K562 (cell line): ENCODE measurements around the gene SLC10A3. TPM values are rescaled to one million over a fixed set of nuclear protein-coding genes. Genes with fewer than 3 reads are reported as not detected.

Experiments
- ATAC-seq: fragments of 200-7000 bp; cut with Tn5 transposase; 3 replicates; pipeline ENCODE4 v1.9.1; 2020; ENCODE audit warnings: moderate library complexity
- BruUV-seq: library from RNA; stranded (reverse); fragments of 400-500 nt; replicated peaks from 2 replicates; lab custom pipeline; 2021; lab: Mats Ljungman, UMichigan
- CTCF ChIA-PET: fragments of 300-600 bp; formaldehyde crosslinking; extraction: SDS; loops from one replicate; lab custom pipeline; 2021; ENCODE audit warnings: low intra/inter-chr PET ratio; lab: Yijun Ruan, JAX
- POLR2A ChIA-PET: fragments of 300-600, 350-650 bp; sonication (Branson Sonifier 250); formaldehyde crosslinking; extraction: SDS; loops from one replicate; lab custom pipeline; 2021; ENCODE audit warnings: antibody characterized with exemption, inconsistent platforms; lab: Yijun Ruan, JAX
- DNase-seq, 4 experiments: peaks; one replicate each; pipeline versions ENCODE4 v3.0.0 to v3.0.0-alpha.2; 2011 to 2018; ENCODE audit warnings: low spot score in 3 of 4, mixed read lengths in 3 of 4; ENCODE audit errors: extremely low read depth in 1 of 4
- FAIRE-seq: peaks from 2 replicates; lab custom pipeline; 2011; peaks lifted over from hg19 to GRCh38; lab: Jason Lieb, UNC
- H2AFZ ChIP-seq: 2 replicates; pipeline ENCODE4 v1.6.0; 2011; ENCODE audit warnings: low read depth, low read length, control low read depth, inconsistent platforms
- H3K27ac ChIP-seq: fragments of 200-600 bp; 3 replicates; pipeline ENCODE4 v1.8.0; 2011; ENCODE audit warnings: low read depth, mild to moderate bottlenecking, control low read depth, inconsistent platforms, low read length, moderate library complexity, mixed read lengths; ENCODE audit errors: extremely low read depth
- H3K27me3 ChIP-seq, 2 experiments: fragments of 300-600 bp in 1 of 2; 2 replicates in 1 of 2; 3 replicates in 1 of 2; pipeline versions ENCODE4 v1.6.0 to v1.8.0; 2011; ENCODE audit warnings: inconsistent platforms in 2 of 2, low read length in 2 of 2, mild to moderate bottlenecking in 1 of 2, mixed read lengths in 1 of 2, moderate library complexity in 1 of 2; ENCODE audit not compliant: control insufficient read depth in 2 of 2, insufficient read depth in 2 of 2
- H3K36me3 ChIP-seq: fragments of 300-600 bp; 3 replicates; pipeline ENCODE4 v1.8.0; 2011; ENCODE audit warnings: mild to moderate bottlenecking, low read length, inconsistent platforms; ENCODE audit not compliant: control insufficient read depth, insufficient read depth
- H3K4me1 ChIP-seq, 2 experiments: fragments of 200-600 bp in 1 of 2; replicated peaks in 1 of 2; 2 replicates in 1 of 2; 3 replicates in 1 of 2; pipeline versions ENCODE4 v1.5.1 to v1.8.0; 2011; ENCODE audit warnings: inconsistent platforms in 2 of 2, low read length in 2 of 2, mild to moderate bottlenecking in 1 of 2, mixed read lengths in 1 of 2, moderate library complexity in 1 of 2; ENCODE audit not compliant: control insufficient read depth in 2 of 2, insufficient read depth in 2 of 2
- H3K4me2 ChIP-seq: 2 replicates; pipeline ENCODE4 v1.6.1; 2011; ENCODE audit warnings: low read length, control low read depth, inconsistent platforms, mixed read lengths; ENCODE audit not compliant: insufficient read depth
- H3K4me3 ChIP-seq: fragments of 200-600 bp; sonication (generic), shearing (Covaris generic); 2 replicates; pipeline ENCODE4 v1.5.1; 2016; ENCODE audit warnings: control low read depth, inconsistent platforms
- H3K79me2 ChIP-seq: fragments of 200-600 bp; 3 replicates; pipeline ENCODE4 v1.8.0; 2011; ENCODE audit warnings: low read length, inconsistent platforms; ENCODE audit not compliant: control insufficient read depth, insufficient read depth
- H3K9ac ChIP-seq, 2 experiments: 2 replicates each; pipeline versions ENCODE4 v1.6.0 to v1.6.1; 2011; ENCODE audit warnings: low read depth in 2 of 2, low read length in 2 of 2, control low read depth in 1 of 2, inconsistent platforms in 1 of 2, mild to moderate bottlenecking in 1 of 2, mixed read lengths in 1 of 2; ENCODE audit not compliant: insufficient read depth in 1 of 2
- H3K9me1 ChIP-seq: one replicate; pipeline ENCODE4 v1.6.0; 2011; ENCODE audit warnings: inconsistent platforms, mild to moderate bottlenecking, low read length, moderate library complexity; ENCODE audit not compliant: control insufficient read depth, insufficient read depth
- H3K9me3 ChIP-seq: replicated peaks from 2 replicates; pipeline ENCODE4 v1.5.1; 2011; ENCODE audit warnings: low read depth, low read length, inconsistent platforms; ENCODE audit not compliant: control insufficient read depth, insufficient read depth
- H4K20me1 ChIP-seq: replicated peaks from 2 replicates; pipeline ENCODE4 v1.6.1; 2011; ENCODE audit warnings: low read length, inconsistent platforms, mixed read lengths; ENCODE audit not compliant: control insufficient read depth, insufficient read depth
- CEBPB ChIP-seq: fragments of 450-650 bp; IDR thresholded peaks from 2 replicates; pipeline ENCODE4 v1.6.1; 2016; ENCODE audit warnings: missing genetic modification characterization, missing compliant biosample characterization
- CEBPG ChIP-seq, 3 experiments: fragments of 200-800 bp in 1 of 3; sonication (Bioruptor generic) in 1 of 3; sonication (generic) in 1 of 3; formaldehyde crosslinking in 1 of 3; IDR thresholded peaks in 2 of 3; conservative IDR thresholded peaks in 1 of 3; 2 replicates each; pipeline versions ENCODE4 v1.6.1 to v1.8.0; 2016 to 2022; ENCODE audit warnings: missing compliant biosample characterization in 2 of 3, missing genetic modification characterization in 2 of 3, mild to moderate bottlenecking in 1 of 3, missing genetic modification reagents in 1 of 3
- CHD1 ChIP-seq: fragments of 200-600 bp; sonication (generic); IDR thresholded peaks from one replicate; pipeline ENCODE4 v1.6.1; 2012; ENCODE audit warnings: mild to moderate bottlenecking, moderate library complexity, low read length, inconsistent platforms
- ESRRB ChIP-seq: fragments of 250-450 bp; sonication (Bioruptor Pico); IDR thresholded peaks from 2 replicates; pipeline ENCODE4 v1.5.0; 2020; ENCODE audit warnings: mild to moderate bottlenecking, moderate library complexity, borderline replicate concordance
- HDAC3 ChIP-seq: fragments of 450-650 bp; IDR thresholded peaks from 2 replicates; pipeline ENCODE4 v1.6.1; 2018; ENCODE audit warnings: borderline replicate concordance, mild to moderate bottlenecking, moderate library complexity; ENCODE audit not compliant: partially characterized antibody
- IFI16 ChIP-seq: fragments of 250-450 bp; sonication (Bioruptor Pico); IDR thresholded peaks from 2 replicates; pipeline ENCODE4 v2.1.2; 2022; ENCODE audit warnings: mild to moderate bottlenecking, inconsistent platforms
- IRF9 ChIP-seq: fragments of 450-650 bp; IDR thresholded peaks from 2 replicates; pipeline ENCODE4 v1.6.1; 2016; ENCODE audit warnings: missing biosample characterization, missing genetic modification characterization
- KAT8 ChIP-seq: fragments of 450-650 bp; IDR thresholded peaks from 2 replicates; pipeline ENCODE4 v1.6.1; 2016; ENCODE audit warnings: low read depth, mild to moderate bottlenecking
- MAFG ChIP-seq: fragments of 450-650 bp; conservative IDR thresholded peaks from 2 replicates; pipeline ENCODE4 v1.6.1; 2016; ENCODE audit warnings: missing genetic modification characterization, missing compliant biosample characterization
- MTF1 ChIP-seq: fragments of 250-450 bp; sonication (Bioruptor Pico); IDR thresholded peaks from 2 replicates; pipeline ENCODE4 v1.9.0; 2021; ENCODE audit warnings: moderate library complexity, mild to moderate bottlenecking, inconsistent platforms, borderline replicate concordance
- POLR3A ChIP-seq: IDR thresholded peaks from 2 replicates; pipeline ENCODE4 v1.6.1; 2011; ENCODE audit warnings: borderline replicate concordance, mild to moderate bottlenecking, moderate library complexity; ENCODE audit not compliant: insufficient read length, insufficient read depth; ENCODE audit errors: extremely low read depth
- PPARD ChIP-seq: fragments of 250-450 bp; sonication (Bioruptor Pico); IDR thresholded peaks from 2 replicates; pipeline ENCODE4 v1.8.0; 2022; ENCODE audit warnings: inconsistent platforms, mild to moderate bottlenecking, moderate library complexity
- SMAD2 ChIP-seq: fragments of 150-350 bp; IDR thresholded peaks from 2 replicates; pipeline ENCODE4 v1.6.1; 2014; ENCODE audit warnings: low read depth, mild to moderate bottlenecking, low read length
- ZBTB12 ChIP-seq: fragments of 250-450 bp; sonication (Bioruptor Pico); IDR thresholded peaks from 2 replicates; pipeline ENCODE4 v1.4.0; 2020
- ZC3H4 ChIP-seq: sonication (generic); formaldehyde crosslinking; IDR thresholded peaks from 2 replicates; pipeline ENCODE4 v1.9.0; 2021; ENCODE audit warnings: missing genetic modification reagents, borderline replicate concordance
- ZNF184 ChIP-seq: sonication (generic); formaldehyde crosslinking; IDR thresholded peaks from 2 replicates; pipeline ENCODE4 v1.5.0; 2020; ENCODE audit warnings: missing genetic modification reagents
- ZNF3 ChIP-seq: fragments of 250-450 bp; sonication (Bioruptor Pico); IDR thresholded peaks from 2 replicates; pipeline ENCODE4 v1.5.0; 2021; ENCODE audit warnings: mild to moderate bottlenecking, moderate library complexity
- WGBS: fragments of 100-300 bp; shearing (Covaris generic); methylation state at CpG from one replicate; pipeline ENCODE4 v1.1.6; 2016; ENCODE audit warnings: low coverage, mixed read lengths; ENCODE audit not compliant: insufficient coverage; ENCODE audit errors: missing lambda C conversion rate; 5-methylcytosine and 5-hydroxymethylcytosine counted together
- in situ Hi-C: fragments of 300-500 bp; cut with MboI; formaldehyde crosslinking; loops from 4 replicates; pipeline ENCODE4 v1.15.0; 2018; ENCODE audit warnings: inconsistent platforms, mixed read lengths
- intact Hi-C: fragments of 100-400 bp; cut with micrococcal nuclease; formaldehyde crosslinking; loops from 2 replicates; pipeline ENCODE4 v1.14.2; 2022
- polyA plus RNA-seq, 8 experiments: library from polyadenylated mRNA; depleted of rRNA in 4 of 8; stranded (reverse) in 5 of 8; unstranded in 3 of 8; fragments of >200 nt; fragmentation: Nextera tagmentation in 2 of 8; fragmentation: Illumina TruSeq in 1 of 8; extraction: Ambion mirVana in 2 of 8; extraction: Trizol in 1 of 8; gene quantifications; 2 replicates each; pipeline versions ENCODE4 v1.2.1 to v1.2.3, GENCODE V29; 2011 to 2014; ENCODE audit warnings: inconsistent platforms in 1 of 8, missing spikeins in 1 of 8
- total RNA-seq, 7 experiments: library from RNA; depleted of rRNA in 6 of 7; stranded (reverse); fragments of >200 nt in 6 of 7; fragmentation: Illumina TruSeq in 2 of 7; extraction: Trizol in 2 of 7; gene quantifications; 2 replicates each; pipeline versions ENCODE4 v1.2.1 to v1.2.3, GENCODE V29; 2011 to 2021; ENCODE audit warnings: low replicate concordance in 1 of 7

SLC10A3 gene
- total and polyA plus RNA-seq, 9 of the 15 experiments (the other 6 are each of a cell fraction or from before 2014, with no cell fraction given), result 5.2 to 30.6 (median 16.7) TPM

GRCh38 chrX:154526901-154527675, 36.7 kb upstream of the SLC10A3 start (continued):
- TF ChIP-seq POLR3A (no peak), CHD1 (no peak), PPARD (CRISPR knock-in tag) (no peak), HDAC3 (no peak), MAFG (no peak)

DNA sequence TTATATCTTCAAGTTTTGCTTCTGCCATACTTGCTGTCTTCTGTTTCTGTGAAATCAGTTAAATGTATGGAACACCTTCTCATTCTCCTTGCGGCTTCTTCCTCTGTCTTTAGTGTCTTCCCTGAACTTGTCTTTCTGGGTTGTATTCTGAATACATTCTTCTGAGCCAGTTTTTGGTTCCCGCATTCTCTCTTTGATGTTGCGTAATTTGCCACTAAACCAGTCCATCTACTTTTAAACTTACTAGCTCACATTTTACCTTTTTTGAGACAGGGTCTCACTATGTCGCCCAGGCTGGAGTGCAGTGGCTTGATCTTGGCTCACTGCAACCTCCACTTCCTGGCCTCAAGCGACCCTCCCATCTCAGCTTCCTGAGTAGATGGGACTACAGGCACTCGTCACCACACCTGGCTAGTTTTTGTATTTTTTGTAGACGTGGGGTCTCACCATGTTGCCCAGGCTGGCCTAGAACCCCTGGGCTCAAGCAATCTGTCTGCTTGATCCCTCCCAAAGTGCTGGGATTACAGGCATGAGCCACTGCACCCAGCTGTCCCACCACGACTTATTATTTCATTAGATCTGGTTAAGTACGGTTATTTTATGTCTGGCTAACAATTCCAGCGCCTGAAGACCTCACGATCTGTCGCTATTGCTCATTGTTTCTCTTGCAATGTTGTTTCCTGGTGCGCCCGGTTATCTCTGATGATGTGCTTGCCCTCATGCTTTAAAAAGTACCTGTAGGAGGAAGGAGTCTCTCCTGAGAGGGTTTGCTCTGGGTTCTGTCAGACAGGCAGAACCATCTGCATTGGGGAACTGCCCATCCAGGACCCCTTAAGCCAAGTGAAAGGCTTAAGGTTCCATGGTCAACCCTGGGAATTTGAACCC, 35.4 kb upstream of the SLC10A3 start:
- H3K4me2 ChIP-seq, result no peak overlapping the region
- POLR2A ChIA-PET, result interaction anchor here (1.0 kb wide), 1 partner anchor 155 kb away, joined by 3 read pairs; no protein-coding TSS in a partner anchor
- intact Hi-C loops, result loop anchor here (5.0 kb wide), 2 partner anchors 34 to 99 kb away; partner anchors contain the start of genes ATP6AP1 and SLC10A3
- TF ChIP-seq ZNF3, result no peak
- TF ChIP-seq ZNF184 (CRISPR knock-in tag), result no peak
- no peak for TF ChIP-seq ESRRB (CRISPR knock-in tag)
- no peak for TF ChIP-seq CEBPG (CRISPR knock-in tag; IDR thresholded peaks at IDR 0.05)
- peak in 1 of 2 experiments; percentile 74; a peak in 2 of 4 replicates for TF ChIP-seq CEBPG (tag; conservative IDR thresholded peaks at IDR 0.05 in 1 of 2, IDR thresholded peaks at IDR 0.05 in 1 of 2)
- TF ChIP-seq SMAD2, result no peak
- peak; percentile 86 for TF ChIP-seq CEBPB (tag)
- TF ChIP-seq IRF9 (tag), result peak; percentile 20; the same call in 1 of the 2 replicates
- TF ChIP-seq ZC3H4 (CRISPR knock-in tag), result no peak
- TF ChIP-seq MTF1 (CRISPR knock-in tag), result no peak
- no peak for TF ChIP-seq IFI16 (CRISPR knock-in tag)
- no peak for TF ChIP-seq KAT8
- TF ChIP-seq ZBTB12 (CRISPR knock-in tag), result no peak

More for the DNA sequence above, 35.4 kb upstream of the SLC10A3 start:
- no peaks in the 10 kb centered on the region for H3K27me3 ChIP-seq
- in situ Hi-C loops, result loop anchor here (25.0 kb wide), 1 partner anchor 364 kb away; no protein-coding TSS in a partner anchor
- H3K27ac ChIP-seq, result no peak overlapping the region
- H3K4me1 ChIP-seq, result peaks cover 8 to 16% of the 10 kb centered on the region in 2 experiments; a peak in 3 of 5 replicates
- H3K36me3 ChIP-seq, result peaks cover 8% of the 10 kb centered on the region; the same call in 2 of the 3 replicates
- no peaks in the 10 kb centered on the region for H3K9me1 ChIP-seq
- 80% methylated on average over 13 of the region's 14 CpGs for WGBS
- H3K4me3 ChIP-seq, result no peak overlapping the region
- H3K9me3 ChIP-seq, result no peaks in the 10 kb centered on the region
- H4K20me1 ChIP-seq, result no peaks in the 10 kb centered on the region
- DNase-seq (no peak), ATAC-seq (no peak), FAIRE-seq (no peak)
- H3K79me2 ChIP-seq, result no peaks in the 10 kb centered on the region
- CTCF ChIA-PET, result no interaction called here
- no peak overlapping the region for H2AFZ ChIP-seq
- no peak overlapping the region for H3K9ac ChIP-seq
- no TSS peak for BruUV-seq
